ENCODE data around the gene YJEFN3. TPM values are rescaled to one million over a fixed set of nuclear protein-coding genes. Genes with fewer than 3 reads are reported as not detected.

Gene YJEFN3
- total RNA-seq, 1 donor from 2014 or later: 6.4 TPM

DNA sequence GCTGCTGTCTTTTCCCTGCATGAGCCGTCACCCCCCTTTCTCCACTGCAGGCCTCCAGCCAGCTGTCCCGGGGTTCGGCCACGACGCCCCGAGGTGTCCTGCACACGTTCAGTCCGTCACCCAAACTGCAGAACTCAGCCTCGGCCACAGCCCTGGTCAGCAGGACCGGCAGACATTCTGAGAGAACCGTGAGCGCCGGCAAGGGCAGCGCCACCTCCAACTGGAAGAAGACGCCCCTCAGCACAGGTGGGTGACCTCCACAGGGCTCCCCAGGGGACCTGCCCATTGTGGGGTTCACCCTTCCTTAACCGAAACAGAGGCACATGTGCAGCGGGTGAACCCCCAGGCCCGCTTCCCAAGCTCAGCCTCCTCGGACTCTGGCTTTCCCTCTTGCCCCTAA, 26.4 kb upstream of the YJEFN3 start:
- ATAC-seq: no peak
- intact Hi-C loops (cut with DNase I): no loop called here

DNA sequence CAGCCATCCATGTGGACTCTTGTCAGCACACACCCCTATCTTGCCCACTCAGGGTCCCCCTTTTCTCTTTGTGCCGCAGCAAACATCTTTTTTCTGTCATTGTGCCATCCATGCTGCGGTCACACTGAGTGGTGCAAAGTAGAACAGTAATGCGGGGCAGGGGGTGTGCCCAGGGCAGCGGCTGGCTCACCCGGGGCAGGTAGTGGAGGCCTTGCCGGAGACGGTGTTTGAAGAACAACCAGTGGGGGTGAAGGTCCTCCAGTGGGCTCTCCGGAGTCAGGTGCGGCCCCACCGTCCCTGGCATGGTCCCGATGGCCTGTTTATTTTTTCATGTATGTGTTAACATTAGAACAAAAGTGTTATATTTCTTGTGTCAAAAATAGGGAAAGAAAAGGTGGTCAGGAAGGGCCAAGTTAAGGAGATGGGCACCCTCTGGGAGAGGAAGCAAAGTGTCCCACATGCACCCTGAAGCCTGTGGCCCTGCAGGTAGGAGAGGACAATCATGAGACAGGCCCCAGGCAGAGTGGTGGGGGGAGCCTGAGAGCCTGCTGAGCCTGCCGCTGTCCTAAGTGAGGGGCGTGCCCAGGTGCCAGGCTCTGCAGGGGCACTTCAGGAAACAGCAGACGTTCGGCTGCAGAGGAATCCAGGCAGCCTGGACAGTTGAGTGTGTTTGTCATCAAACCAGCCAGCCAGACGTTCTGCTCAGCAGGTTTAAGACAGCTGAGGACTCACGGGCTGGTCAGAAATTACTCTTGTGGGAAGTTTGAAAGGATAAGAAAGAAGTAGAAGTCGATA, 25.7 kb upstream of the YJEFN3 start:
- TF ChIP-seq, protein P1, sequence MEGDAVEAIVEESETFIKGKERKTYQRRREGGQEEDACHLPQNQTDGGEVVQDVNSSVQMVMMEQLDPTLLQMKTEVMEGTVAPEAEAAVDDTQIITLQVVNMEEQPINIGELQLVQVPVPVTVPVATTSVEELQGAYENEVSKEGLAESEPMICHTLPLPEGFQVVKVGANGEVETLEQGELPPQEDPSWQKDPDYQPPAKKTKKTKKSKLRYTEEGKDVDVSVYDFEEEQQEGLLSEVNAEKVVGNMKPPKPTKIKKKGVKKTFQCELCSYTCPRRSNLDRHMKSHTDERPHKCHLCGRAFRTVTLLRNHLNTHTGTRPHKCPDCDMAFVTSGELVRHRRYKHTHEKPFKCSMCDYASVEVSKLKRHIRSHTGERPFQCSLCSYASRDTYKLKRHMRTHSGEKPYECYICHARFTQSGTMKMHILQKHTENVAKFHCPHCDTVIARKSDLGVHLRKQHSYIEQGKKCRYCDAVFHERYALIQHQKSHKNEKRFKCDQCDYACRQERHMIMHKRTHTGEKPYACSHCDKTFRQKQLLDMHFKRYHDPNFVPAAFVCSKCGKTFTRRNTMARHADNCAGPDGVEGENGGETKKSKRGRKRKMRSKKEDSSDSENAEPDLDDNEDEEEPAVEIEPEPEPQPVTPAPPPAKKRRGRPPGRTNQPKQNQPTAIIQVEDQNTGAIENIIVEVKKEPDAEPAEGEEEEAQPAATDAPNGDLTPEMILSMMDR (IDR thresholded peaks at IDR 0.05): no peak

More for the DNA sequence above, 26.4 kb upstream of the YJEFN3 start:
- no peak overlapping the region for H3K4me3 ChIP-seq
- no peaks in the 10 kb centered on the region for H3K9me3 ChIP-seq
- peaks cover 94% of the 10 kb centered on the region for H3K36me3 ChIP-seq
- H3K27me3 ChIP-seq: no peaks in the 10 kb centered on the region
- DNase-seq: no peak
- H3K27ac ChIP-seq: no peak overlapping the region
- no peaks in the 10 kb centered on the region for H3K4me1 ChIP-seq
- TF ChIP-seq, protein P1 (IDR thresholded peaks at IDR 0.05): no peak

DNA sequence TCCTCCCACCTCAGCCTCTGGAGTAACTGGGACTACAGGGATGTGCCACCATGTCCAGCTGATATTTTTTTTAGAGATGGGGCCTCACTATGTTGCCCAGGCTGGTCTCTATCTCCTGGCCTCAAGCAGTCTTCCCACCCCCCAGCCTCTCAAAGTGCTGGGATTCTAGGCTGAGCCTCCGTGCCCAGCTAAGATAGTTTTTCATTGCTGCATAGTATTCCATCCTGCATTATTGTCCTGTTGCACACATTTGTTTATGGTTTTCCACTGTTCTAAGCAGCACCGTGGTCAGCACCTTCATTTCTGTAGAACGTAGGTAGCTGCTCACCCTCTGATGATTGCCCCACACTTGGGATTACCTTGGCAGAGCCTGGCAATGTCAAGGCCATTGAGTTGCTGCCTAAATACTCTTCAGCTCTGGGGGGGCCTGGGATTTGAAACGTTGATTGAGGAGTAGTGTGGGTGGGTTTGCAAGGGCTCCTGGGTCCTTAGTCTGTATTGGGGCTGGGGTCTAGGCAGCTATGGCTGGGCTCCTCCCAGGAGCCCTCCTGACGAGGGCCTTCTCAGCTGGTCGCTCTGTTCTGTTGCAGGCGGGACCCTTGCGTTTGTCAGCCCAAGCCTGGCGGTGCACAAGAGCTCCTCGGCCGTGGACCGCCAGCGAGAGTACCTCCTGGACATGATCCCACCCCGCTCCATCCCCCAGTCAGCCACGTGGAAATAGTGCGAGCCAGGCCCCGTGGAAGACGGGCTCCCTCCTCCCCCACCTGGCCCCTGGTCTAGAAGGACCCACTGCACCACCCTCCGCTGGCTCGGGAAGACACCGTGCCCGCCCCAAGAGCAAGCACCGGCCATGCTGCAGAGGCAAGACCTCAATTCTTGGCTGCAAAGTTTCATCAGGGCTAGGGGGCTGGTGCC, 23.7 kb upstream of the YJEFN3 start:
- Histone ChIP-seq H3K4me1 (no peaks in the 10 kb centered on the region), H3K27me3 (no peaks in the 10 kb centered on the region), H3K9me3 (no peaks in the 10 kb centered on the region), H3K27ac (no peak overlapping the region), H3K36me3 (peaks cover 72% of the 10 kb centered on the region), H3K4me3 (no peak overlapping the region)
- ATAC-seq (no peak), DNase-seq (no peak)
- intact Hi-C loops (cut with DNase I): no loop called here
- TF ChIP-seq, protein P1 (IDR thresholded peaks at IDR 0.05): no peak

More for the DNA sequence above, 25.7 kb upstream of the YJEFN3 start:
- H3K27me3 ChIP-seq: no peaks in the 10 kb centered on the region
- no peak overlapping the region for H3K27ac ChIP-seq
- H3K36me3 ChIP-seq: peaks cover 92% of the 10 kb centered on the region
- DNase-seq (no peak), ATAC-seq (peak; percentile 77)
- H3K9me3 ChIP-seq: no peaks in the 10 kb centered on the region
- intact Hi-C loops (cut with DNase I): no loop called here
- H3K4me1 ChIP-seq: no peaks in the 10 kb centered on the region
- no peak overlapping the region for H3K4me3 ChIP-seq

DNA sequence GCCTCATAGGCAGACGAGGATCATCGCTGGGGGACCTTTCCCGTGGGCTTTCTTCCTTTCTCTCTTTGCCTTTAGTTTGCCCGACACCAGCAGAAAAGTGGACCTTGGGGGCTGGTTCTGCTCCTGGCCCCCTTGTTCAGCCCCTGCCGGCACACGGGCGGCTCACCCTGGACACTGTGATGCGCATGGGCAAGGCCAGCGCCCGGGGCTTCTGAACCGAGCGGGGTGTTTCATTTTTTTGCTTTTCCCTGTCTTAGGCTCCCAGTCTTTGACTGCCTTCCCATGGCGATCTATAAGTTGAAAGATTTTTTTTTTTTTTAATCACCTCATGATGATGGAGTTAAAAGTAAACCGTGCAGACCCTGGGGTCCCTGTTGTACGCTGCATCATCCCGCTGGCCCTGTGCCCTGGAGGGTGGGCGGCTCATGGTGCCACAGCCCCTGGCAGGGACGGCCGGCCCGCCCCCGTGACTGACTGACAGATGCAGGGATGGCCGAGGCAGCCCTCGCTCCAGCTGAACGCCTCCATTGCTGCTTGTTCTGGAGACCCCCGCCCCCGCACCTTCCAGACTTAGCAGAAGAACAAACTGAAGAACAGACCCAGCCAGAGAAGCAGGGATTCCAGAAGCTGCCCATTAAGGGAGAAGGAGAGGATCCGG, 22.9 kb upstream of the YJEFN3 start:
- intact Hi-C loops (cut with DNase I): no loop called here
- H3K4me1 ChIP-seq: no peaks in the 10 kb centered on the region
- no peak overlapping the region for H3K27ac ChIP-seq
- H3K9me3 ChIP-seq: no peaks in the 10 kb centered on the region
- ATAC-seq (no peak), DNase-seq (no peak)
- no peaks in the 10 kb centered on the region for H3K27me3 ChIP-seq
- TF ChIP-seq, protein P1 (IDR thresholded peaks at IDR 0.05): no peak
- no peak overlapping the region for H3K4me3 ChIP-seq
- H3K36me3 ChIP-seq: peaks cover 64% of the 10 kb centered on the region

DNA sequence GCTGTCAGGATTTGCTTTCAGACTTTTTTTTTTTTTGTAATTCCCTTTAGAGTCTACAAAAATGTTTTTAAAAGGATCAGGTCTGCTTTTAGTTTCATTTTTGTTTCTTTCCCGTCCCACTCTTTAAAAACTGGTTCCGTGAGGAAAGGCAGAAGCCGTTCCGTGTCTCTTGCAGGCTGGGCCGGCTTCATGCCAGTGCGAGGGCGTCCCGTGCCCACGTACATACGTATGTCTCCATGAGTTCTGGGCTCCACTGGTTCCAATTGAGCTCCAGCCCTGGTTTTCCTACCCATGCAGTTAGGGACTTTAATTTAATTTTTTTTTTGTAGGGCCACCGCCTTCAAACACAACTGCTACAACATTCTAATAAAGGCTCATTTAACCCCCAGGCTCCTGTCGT, 22.1 kb upstream of the YJEFN3 start:
- Histone ChIP-seq H3K4me1 (no peaks in the 10 kb centered on the region), H3K27ac (no peak overlapping the region), H3K27me3 (no peaks in the 10 kb centered on the region), H3K4me3 (no peak overlapping the region), H3K9me3 (no peaks in the 10 kb centered on the region), H3K36me3 (peaks cover 56% of the 10 kb centered on the region)
- TF ChIP-seq, protein P1 (IDR thresholded peaks at IDR 0.05): no peak
- DNase-seq (no peak), ATAC-seq (no peak)
- intact Hi-C loops (cut with DNase I): no loop called here
